ENCODE data around the gene KIAA1671.

- TF ChIP-seq CTCF (IDR thresholded peaks at IDR 0.05) (no peak), POLR2A (IDR thresholded peaks at IDR 0.05) (no peak)
These were observed 269.3 kb downstream of the KIAA1671 start for GRCh38 chr22:25221790-25222189.

Data from breast epithelium (tissue), 3 donors.